LoVo (cell line): ENCODE measurements around the gene FOXD3.

ENCODE experiments used
- DNase-seq: peaks from one replicate; pipeline ENCODE4 v3.0.0-alpha.2; 2016; ENCODE audit warnings: low spot score

Gene FOXD3

GRCh38 chr1:63322114-63322943, at the start of gene FOXD3:
TSS of gene FOXD3 (plus strand) at chr1:63322567. CDS start at chr1:63323059, 492 bp downstream.
- peak; percentile 36 for DNase-seq

- DNase-seq: no peak
These were observed 49.6 kb upstream of the FOXD3 start for GRCh38 chr1:63272811-63273210.

- no peak for DNase-seq
These were observed 48.0 kb upstream of the FOXD3 start for GRCh38 chr1:63274371-63274770.

- no peak for DNase-seq
These were observed 47.4 kb upstream of the FOXD3 start for GRCh38 chr1:63274979-63275378.

- DNase-seq: no peak
These were observed 45.7 kb upstream of the FOXD3 start for GRCh38 chr1:63276624-63277023.

GRCh38 chr1:63277195-63278192, 44.9 kb upstream of the FOXD3 start:
- DNase-seq: peak; percentile 32

GRCh38 chr1:63281753-63282152, 40.6 kb upstream of the FOXD3 start:
- no peak for DNase-seq

- DNase-seq: no peak
These were observed 33.2 kb upstream of the FOXD3 start for GRCh38 chr1:63289135-63289534.

- DNase-seq: no peak
These were observed 27.4 kb upstream of the FOXD3 start for GRCh38 chr1:63294803-63295594.

- DNase-seq: no peak
These were observed 18.0 kb upstream of the FOXD3 start for GRCh38 chr1:63304410-63304809.

- DNase-seq: no peak
These were observed 17.3 kb upstream of the FOXD3 start for GRCh38 chr1:63305043-63305442.

- no peak for DNase-seq
These were observed 15.1 kb upstream of the FOXD3 start for GRCh38 chr1:63307196-63307794.

GRCh38 chr1:63316598-63316983, 5.8 kb upstream of the FOXD3 start:
- DNase-seq: no peak

GRCh38 chr1:63316984-63317816, 5.2 kb upstream of the FOXD3 start:
- DNase-seq: peak; percentile 78

- no peak for DNase-seq
These were observed 4.6 kb upstream of the FOXD3 start for GRCh38 chr1:63317817-63318152.

- no peak for DNase-seq
These were observed 4.0 kb upstream of the FOXD3 start for GRCh38 chr1:63318201-63318979.

GRCh38 chr1:63319046-63320021, 3.0 kb upstream of the FOXD3 start:
- DNase-seq: no peak

GRCh38 chr1:63320022-63320721, 2.2 kb upstream of the FOXD3 start:
- DNase-seq: no peak
